ENCODE data around the gene FCRLB. TPM values are rescaled to one million over a fixed set of nuclear protein-coding genes. Genes with fewer than 3 reads are reported as not detected.

The FCRLB gene
- total RNA-seq, 1 donor from 2014 or later = 0.82 TPM

DNA sequence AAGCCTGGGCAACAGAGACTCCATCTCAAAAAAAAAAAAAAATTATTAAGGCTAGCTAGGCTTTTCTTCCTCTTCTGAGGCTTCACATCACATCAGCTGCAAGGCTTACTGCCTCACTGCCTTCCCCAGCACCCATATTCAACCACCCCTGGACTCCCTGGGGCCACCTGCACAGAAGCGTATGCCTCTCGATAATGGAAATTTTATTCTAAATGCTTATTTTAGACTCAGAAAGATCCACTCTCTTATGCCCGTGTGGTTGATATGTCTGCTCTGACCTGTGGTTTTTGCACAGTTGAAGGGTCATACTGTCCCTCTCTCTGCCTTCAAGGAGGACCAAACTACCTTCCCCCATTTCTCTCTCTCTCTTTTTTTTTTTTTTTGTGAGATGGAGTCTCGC lies 15.8 kb upstream of the FCRLB start:
- no peak for TF ChIP-seq CTCF (conservative IDR thresholded peaks at IDR 0.05)
- no peaks in the 10 kb centered on the region for H3K4me1 Mint-ChIP-seq (ENCODE audit: unreplicated experiment)
- H3K9me3 Mint-ChIP-seq = no peaks in the 10 kb centered on the region
- no peak overlapping the region for H3K27ac Mint-ChIP-seq
- H3K27me3 Mint-ChIP-seq = peaks cover 16% of the 10 kb centered on the region
- H3K36me3 Mint-ChIP-seq = no peaks in the 10 kb centered on the region
- H3K4me3 Mint-ChIP-seq = no peak overlapping the region
- no peak for DNase-seq (ENCODE audit: extremely low spot score, unreplicated experiment)

GRCh38 chr1:161706113-161706481 lies 15.2 kb upstream of the FCRLB start:
- Mint-ChIP-seq H3K27ac (no peak overlapping the region), H3K9me3 (no peaks in the 10 kb centered on the region), H3K4me1 (ENCODE audit: unreplicated experiment) (no peaks in the 10 kb centered on the region), H3K36me3 (no peaks in the 10 kb centered on the region), H3K4me3 (no peak overlapping the region), H3K27me3 (peaks cover 17% of the 10 kb centered on the region)
- DNase-seq (ENCODE audit: extremely low spot score, unreplicated experiment) = no peak
- no peak for TF ChIP-seq CTCF (conservative IDR thresholded peaks at IDR 0.05)

DNA sequence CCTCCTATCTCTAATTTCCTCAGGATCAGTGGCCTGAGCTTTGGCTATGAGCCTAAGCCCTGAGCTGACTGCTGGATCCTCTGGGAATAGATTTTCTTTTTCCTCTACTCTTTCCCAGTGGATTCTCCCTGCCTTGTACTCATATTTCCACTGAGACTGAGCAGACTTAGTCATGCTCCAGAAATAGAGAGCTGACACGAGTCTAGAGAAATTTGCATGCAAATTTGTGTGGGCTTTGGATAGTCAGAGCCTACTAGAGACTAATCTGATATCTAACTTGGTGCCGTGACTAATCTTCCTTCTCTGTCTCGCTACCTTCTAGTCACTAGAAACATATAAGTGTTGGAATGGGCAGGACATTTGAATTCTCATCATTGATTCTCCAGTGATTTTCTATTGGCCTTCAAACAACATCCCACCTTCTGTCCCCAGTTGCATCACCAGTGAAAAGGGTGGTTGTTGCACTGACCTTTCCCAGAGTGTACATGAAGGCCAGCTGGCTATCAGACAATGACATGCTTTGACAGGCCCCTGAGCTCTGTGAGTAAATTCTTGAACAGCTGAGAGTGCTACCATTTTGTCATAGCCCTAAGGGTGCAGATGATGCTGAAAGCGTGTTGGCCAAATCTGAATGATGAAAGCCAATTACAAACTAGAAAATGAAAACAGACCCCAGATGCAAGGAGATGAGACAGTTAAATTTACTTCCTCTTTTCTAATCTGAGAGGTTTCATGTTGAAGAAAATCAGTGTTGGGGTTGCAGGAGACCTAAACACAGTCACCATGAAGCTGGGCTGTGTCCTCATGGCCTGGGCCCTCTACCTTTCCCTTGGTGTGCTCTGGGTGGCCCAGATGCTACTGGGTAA lies 14.6 kb upstream of the FCRLB start, which contains the start of gene FCRLA:
TSS of gene FCRLA (plus strand) at position 748 of the 866 bp plus-strand sequence. CDS start at position 784, 36 bp downstream.
- no peak within 1 kb of the TSS for H3K4me3 Mint-ChIP-seq
- H3K4me1 Mint-ChIP-seq (ENCODE audit: unreplicated experiment) = no peaks in the 10 kb centered on the region
- no peaks in the 10 kb centered on the region for H3K9me3 Mint-ChIP-seq
- DNase-seq (ENCODE audit: extremely low spot score, unreplicated experiment) = no peak
- H3K27me3 Mint-ChIP-seq = peaks cover 17% of the 10 kb centered on the region
- TF ChIP-seq CTCF (conservative IDR thresholded peaks at IDR 0.05) = no peak
- H3K36me3 Mint-ChIP-seq = no peaks in the 10 kb centered on the region
- no peak within 1 kb of the TSS for H3K27ac Mint-ChIP-seq

- H3K27me3 Mint-ChIP-seq = peaks cover 22% of the 10 kb centered on the region
- DNase-seq (ENCODE audit: extremely low spot score, unreplicated experiment) = no peak
- no peaks in the 10 kb centered on the region for H3K9me3 Mint-ChIP-seq
- H3K4me3 Mint-ChIP-seq = no peak overlapping the region
- H3K4me1 Mint-ChIP-seq (ENCODE audit: unreplicated experiment) = no peaks in the 10 kb centered on the region
- H3K36me3 Mint-ChIP-seq = no peaks in the 10 kb centered on the region
- H3K27ac Mint-ChIP-seq = no peak overlapping the region
- TF ChIP-seq CTCF (conservative IDR thresholded peaks at IDR 0.05) = no peak
These were observed 13.8 kb upstream of the FCRLB start for GRCh38 chr1:161707503-161707902.

DNA sequence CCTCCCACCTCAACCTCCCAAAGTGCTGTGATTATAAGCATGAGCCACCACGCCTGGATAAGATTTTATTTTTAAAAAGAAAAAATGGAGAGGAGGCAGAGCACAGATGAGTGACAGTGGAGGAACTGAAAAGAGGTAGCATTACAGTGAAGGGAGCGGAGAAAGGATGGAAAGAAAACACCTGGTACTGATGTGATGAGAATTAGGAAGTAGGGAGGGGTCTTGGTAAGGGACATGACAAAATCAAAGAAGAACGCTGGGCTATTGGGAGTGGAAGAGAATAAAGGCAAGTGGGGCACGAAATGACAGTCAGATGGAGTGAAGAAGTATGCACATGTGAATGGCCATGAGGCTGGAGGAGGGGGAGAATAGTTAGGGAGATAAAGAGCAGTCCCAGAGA lies 12.0 kb upstream of the FCRLB start:
- no peaks in the 10 kb centered on the region for H3K9me3 Mint-ChIP-seq
- H3K27ac Mint-ChIP-seq = no peak overlapping the region
- H3K4me1 Mint-ChIP-seq (ENCODE audit: unreplicated experiment) = no peaks in the 10 kb centered on the region
- no peaks in the 10 kb centered on the region for H3K36me3 Mint-ChIP-seq
- peaks cover 22% of the 10 kb centered on the region for H3K27me3 Mint-ChIP-seq
- DNase-seq (ENCODE audit: extremely low spot score, unreplicated experiment) = no peak
- H3K4me3 Mint-ChIP-seq = no peak overlapping the region
- no peak for TF ChIP-seq CTCF (conservative IDR thresholded peaks at IDR 0.05)

All from type B pancreatic cell (in vitro differentiated cells).